Measurements from ENCODE around the gene SLC49A3.

The SLC49A3 gene

DNA sequence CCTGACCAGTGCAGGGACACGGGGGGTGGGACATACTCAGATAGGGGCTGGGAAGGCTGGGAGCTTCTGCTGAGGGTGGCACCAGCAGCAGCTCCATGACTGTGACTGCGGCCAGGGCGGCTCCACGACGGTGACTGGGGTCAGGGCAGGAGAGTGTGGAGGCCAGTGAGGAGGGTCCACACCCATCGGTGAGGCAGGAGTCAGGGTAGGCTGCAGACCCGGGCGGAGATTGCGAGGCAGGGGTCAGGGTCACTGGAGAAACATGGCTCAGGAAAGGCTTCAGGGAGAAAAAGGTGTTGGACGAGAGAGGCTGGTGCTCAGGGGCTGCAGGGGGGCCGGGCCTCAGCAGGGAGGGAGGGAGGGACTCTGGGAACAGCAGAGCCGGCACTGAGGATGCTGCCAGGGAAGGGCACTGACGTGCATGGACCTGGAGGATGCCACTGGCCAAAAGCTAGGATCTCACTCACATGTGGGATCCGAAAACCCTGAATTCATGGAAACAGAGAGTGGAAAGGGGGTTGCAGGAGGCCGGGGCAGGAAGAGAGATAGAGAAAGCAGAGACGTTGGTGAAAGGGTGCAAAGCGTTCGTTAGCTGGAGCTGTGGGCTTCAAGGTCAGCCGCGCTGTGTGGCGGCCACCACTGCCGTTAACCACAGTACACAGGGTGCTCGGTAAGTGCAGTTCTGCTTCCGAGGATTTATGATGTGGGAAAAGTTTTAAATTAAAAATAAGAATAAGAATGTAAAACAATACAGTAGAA is 36.9 kb downstream of the SLC49A3 start:
- Histone ChIP-seq H3K27me3 (ENCODE audit: insufficient read depth, poor library complexity, severe bottlenecking) (peaks cover 7% of the 10 kb centered on the region), H3K36me3 (ENCODE audit: low read depth) (no peaks in the 10 kb centered on the region), H3K4me3 (ENCODE audit: severe bottlenecking) (no peak overlapping the region), H3K9me3 (ENCODE audit: severe bottlenecking) (no peaks in the 10 kb centered on the region), H3K4me1 (ENCODE audit: insufficient read depth, poor library complexity, severe bottlenecking) (no peaks in the 10 kb centered on the region), H3K27ac (ENCODE audit: poor library complexity, severe bottlenecking) (no peak overlapping the region)
- DNase-seq (ENCODE audit: low spot score) (peak; percentile 65), ATAC-seq (ENCODE audit: low read depth) (no peak)
- TF ChIP-seq, protein P1, sequence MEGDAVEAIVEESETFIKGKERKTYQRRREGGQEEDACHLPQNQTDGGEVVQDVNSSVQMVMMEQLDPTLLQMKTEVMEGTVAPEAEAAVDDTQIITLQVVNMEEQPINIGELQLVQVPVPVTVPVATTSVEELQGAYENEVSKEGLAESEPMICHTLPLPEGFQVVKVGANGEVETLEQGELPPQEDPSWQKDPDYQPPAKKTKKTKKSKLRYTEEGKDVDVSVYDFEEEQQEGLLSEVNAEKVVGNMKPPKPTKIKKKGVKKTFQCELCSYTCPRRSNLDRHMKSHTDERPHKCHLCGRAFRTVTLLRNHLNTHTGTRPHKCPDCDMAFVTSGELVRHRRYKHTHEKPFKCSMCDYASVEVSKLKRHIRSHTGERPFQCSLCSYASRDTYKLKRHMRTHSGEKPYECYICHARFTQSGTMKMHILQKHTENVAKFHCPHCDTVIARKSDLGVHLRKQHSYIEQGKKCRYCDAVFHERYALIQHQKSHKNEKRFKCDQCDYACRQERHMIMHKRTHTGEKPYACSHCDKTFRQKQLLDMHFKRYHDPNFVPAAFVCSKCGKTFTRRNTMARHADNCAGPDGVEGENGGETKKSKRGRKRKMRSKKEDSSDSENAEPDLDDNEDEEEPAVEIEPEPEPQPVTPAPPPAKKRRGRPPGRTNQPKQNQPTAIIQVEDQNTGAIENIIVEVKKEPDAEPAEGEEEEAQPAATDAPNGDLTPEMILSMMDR (IDR thresholded peaks at IDR 0.05; ENCODE audit: poor library complexity, severe bottlenecking): no peak

DNA sequence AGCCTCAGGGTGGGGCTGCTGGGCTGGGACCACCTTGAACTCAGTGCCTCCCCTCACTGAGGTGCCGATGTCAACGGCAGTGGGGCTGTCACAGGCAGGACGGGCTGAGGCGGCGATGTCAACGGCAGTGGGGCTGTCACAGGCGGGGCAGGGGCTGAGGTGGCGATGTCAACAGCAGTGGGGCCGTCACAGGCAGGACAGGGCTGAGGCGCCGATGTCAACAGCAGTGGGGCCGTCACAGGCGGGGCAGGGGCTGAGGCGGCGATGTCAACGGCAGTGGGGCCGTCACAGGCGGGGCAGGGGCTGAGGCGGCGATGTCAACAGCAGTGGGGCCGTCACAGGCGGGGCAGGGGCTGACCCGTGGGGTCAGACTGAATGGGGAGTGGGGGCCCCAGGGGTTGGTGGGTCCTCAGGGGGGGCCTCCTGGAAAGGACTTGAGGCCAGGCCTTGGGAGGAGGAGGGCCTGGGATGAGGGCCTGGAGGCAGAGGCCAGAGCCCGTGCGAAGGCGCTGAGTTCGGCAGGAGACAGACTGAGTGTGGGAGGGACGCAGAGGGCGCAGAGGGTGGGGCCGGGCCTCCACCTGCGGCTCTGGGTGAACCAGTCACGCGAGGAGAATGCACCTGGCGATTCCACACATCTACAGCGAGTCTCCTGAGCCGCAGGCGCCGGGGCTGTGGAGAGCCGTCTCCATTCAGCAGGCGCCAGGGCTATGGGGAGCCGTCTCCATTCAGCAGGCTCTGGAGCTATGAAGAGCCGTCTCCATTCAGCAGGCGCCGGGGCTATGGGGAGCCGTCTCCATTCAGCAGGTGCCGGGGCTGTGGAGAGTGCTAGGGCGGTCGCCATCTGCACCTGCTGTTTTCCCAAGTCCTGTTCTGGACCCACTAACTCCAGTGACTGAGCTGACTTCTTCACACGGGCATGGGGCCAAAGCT is 37.7 kb downstream of the SLC49A3 start:
- Histone ChIP-seq H3K4me3 (ENCODE audit: severe bottlenecking) (no peak overlapping the region), H3K4me1 (ENCODE audit: insufficient read depth, poor library complexity, severe bottlenecking) (no peaks in the 10 kb centered on the region), H3K9me3 (ENCODE audit: severe bottlenecking) (no peaks in the 10 kb centered on the region), H3K27ac (ENCODE audit: poor library complexity, severe bottlenecking) (no peak overlapping the region), H3K27me3 (ENCODE audit: insufficient read depth, poor library complexity, severe bottlenecking) (peaks cover 7% of the 10 kb centered on the region), H3K36me3 (ENCODE audit: low read depth) (no peaks in the 10 kb centered on the region)
- ATAC-seq (ENCODE audit: low read depth) (peak; percentile 43), DNase-seq (ENCODE audit: low spot score) (peak; percentile 57)
- TF ChIP-seq, protein P1 (IDR thresholded peaks at IDR 0.05; ENCODE audit: poor library complexity, severe bottlenecking): no peak

DNA sequence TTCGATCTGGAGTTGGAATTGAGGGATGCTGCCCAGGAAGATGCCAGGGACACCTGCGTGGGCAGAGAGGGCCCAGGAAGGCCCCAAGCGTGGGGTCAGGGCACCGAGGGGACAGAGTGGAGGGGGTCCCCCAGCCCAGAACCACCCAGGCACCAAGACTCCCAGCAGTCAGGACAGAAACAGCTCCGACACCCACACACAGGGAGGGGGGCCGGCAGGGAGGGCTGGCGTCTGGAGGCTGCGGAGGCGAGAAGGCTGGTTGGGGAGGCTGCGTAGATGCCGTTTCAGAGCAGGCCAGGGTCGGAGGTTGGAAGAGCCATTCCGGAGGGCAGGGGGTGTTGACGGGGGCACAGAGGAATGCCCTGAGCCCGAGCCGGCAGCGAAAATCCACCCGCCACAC is 38.5 kb downstream of the SLC49A3 start:
- H3K27me3 ChIP-seq (ENCODE audit: insufficient read depth, poor library complexity, severe bottlenecking): peaks cover 7% of the 10 kb centered on the region
- H3K4me3 ChIP-seq (ENCODE audit: severe bottlenecking): no peak overlapping the region
- no peaks in the 10 kb centered on the region for H3K4me1 ChIP-seq (ENCODE audit: insufficient read depth, poor library complexity, severe bottlenecking)
- peak; percentile 54 for DNase-seq (ENCODE audit: low spot score)
- H3K9me3 ChIP-seq (ENCODE audit: severe bottlenecking): no peaks in the 10 kb centered on the region
- no peak for ATAC-seq (ENCODE audit: low read depth)
- H3K36me3 ChIP-seq (ENCODE audit: low read depth): no peaks in the 10 kb centered on the region
- TF ChIP-seq, protein P1 (IDR thresholded peaks at IDR 0.05; ENCODE audit: poor library complexity, severe bottlenecking): no peak
- no peak overlapping the region for H3K27ac ChIP-seq (ENCODE audit: poor library complexity, severe bottlenecking)

DNA sequence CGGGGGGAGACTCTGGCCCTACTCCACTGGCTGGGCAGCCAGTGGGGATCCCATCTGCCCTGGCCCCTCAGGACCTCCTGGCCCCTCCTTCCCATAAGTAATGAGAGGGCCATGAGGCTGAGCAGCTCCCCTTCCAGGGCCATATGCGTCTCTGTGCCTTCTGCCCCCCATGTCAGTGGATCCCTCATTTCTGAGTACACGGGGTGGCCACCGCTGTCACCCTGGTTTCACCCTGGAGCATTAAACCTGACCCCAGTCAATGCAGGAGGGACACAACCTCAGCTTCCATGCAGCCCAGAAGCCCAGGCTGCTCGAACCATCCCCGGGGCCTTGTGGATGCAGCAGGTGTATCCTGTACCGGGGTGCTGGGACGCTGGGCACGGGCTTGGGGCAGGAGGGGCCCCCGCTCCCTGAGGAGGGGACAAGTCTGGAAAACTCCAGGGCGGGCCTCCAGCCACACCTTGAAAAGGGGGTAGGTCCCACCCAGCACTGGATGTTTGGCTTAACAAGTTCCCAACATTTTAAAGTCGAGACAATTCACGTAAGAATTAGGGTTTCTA is 39.1 kb downstream of the SLC49A3 start:
- no peak overlapping the region for H3K4me3 ChIP-seq (ENCODE audit: severe bottlenecking)
- H3K27me3 ChIP-seq (ENCODE audit: insufficient read depth, poor library complexity, severe bottlenecking): peaks cover 7% of the 10 kb centered on the region
- no peaks in the 10 kb centered on the region for H3K36me3 ChIP-seq (ENCODE audit: low read depth)
- ATAC-seq (ENCODE audit: low read depth) (no peak), DNase-seq (ENCODE audit: low spot score) (peak; percentile 49)
- no peak overlapping the region for H3K27ac ChIP-seq (ENCODE audit: poor library complexity, severe bottlenecking)
- no peaks in the 10 kb centered on the region for H3K4me1 ChIP-seq (ENCODE audit: insufficient read depth, poor library complexity, severe bottlenecking)
- TF ChIP-seq, protein P1 (IDR thresholded peaks at IDR 0.05; ENCODE audit: poor library complexity, severe bottlenecking): no peak
- no peaks in the 10 kb centered on the region for H3K9me3 ChIP-seq (ENCODE audit: severe bottlenecking)

Measured in RWPE2 (cell line).